SK-N-SH (cell line): Measurements from ENCODE around the gene KCNK16. TPM values are rescaled to one million over a fixed set of nuclear protein-coding genes. Genes with fewer than 3 reads are reported as not detected.
"Not testable (repeated sequence)": the region's sequence is repeated elsewhere in the genome, so short reads cannot be mapped to it uniquely, and the experiment has no call there.

Experiments
- CTCF ChIA-PET: fragments of 300-600, 350-600 bp; formaldehyde crosslinking; extraction: SDS; loops from one replicate; lab custom pipeline; 2021; lab: Yijun Ruan, JAX
- POLR2A ChIA-PET: fragments of 350-600 bp; sonication (Branson Sonifier 250); formaldehyde crosslinking; extraction: SDS; loops from one replicate; lab custom pipeline; 2020; ENCODE audit warnings: antibody characterized with exemption, inconsistent platforms; lab: Yijun Ruan, JAX
- DNase-seq: peaks from one replicate; pipeline ENCODE4 v3.0.0; 2012
- H2AFZ ChIP-seq: fragments of 200-600 bp; sonication (generic); 2 replicates; pipeline ENCODE4 v1.8.1; 2016; ENCODE audit warnings: antibody characterized with exemption, mild to moderate bottlenecking, low read depth
- H3F3A ChIP-seq: fragments of 200-600 bp; sonication (generic); replicated peaks from 2 replicates; pipeline ENCODE3; 2016; ENCODE audit warnings: antibody characterized with exemption, mild to moderate bottlenecking; ENCODE audit not compliant: insufficient read depth
- H3K27ac ChIP-seq, 2 experiments: fragments of 200-500 bp in 1 of 2; fragments of 200-600 bp in 1 of 2; sonication (Bioruptor generic) in 1 of 2; sonication (generic), shearing (Covaris generic) in 1 of 2; 2 replicates each; pipeline versions ENCODE4 v1.5.1 to v1.6.1; 2014 to 2016; ENCODE audit warnings: low read depth in 2 of 2, inconsistent platforms in 1 of 2, low read length in 1 of 2, mild to moderate bottlenecking in 1 of 2, mixed read lengths in 1 of 2
- H3K27me3 ChIP-seq: fragments of 200-600 bp; sonication (generic), shearing (Covaris generic); 2 replicates; pipeline ENCODE4 v1.6.1; 2016; ENCODE audit warnings: mixed run types; ENCODE audit not compliant: insufficient read depth
- H3K36me3 ChIP-seq, 2 experiments: fragments of 200-500 bp in 1 of 2; fragments of 200-600 bp in 1 of 2; sonication (Bioruptor generic) in 1 of 2; sonication (generic) in 1 of 2; replicated peaks in 1 of 2; 2 replicates each; pipeline versions ENCODE3 to v1.5.1; 2014 to 2016; ENCODE audit warnings: low read length in 1 of 2, mild to moderate bottlenecking in 1 of 2; ENCODE audit not compliant: insufficient read depth in 2 of 2, control insufficient read depth in 1 of 2
- H3K4me1 ChIP-seq, 2 experiments: fragments of 200-500 bp in 1 of 2; fragments of 200-600 bp in 1 of 2; sonication (Bioruptor generic) in 1 of 2; sonication (generic), shearing (Covaris generic) in 1 of 2; 2 replicates each; pipeline versions ENCODE4 v1.5.1 to v1.6.1; 2014 to 2016; ENCODE audit warnings: low read depth in 1 of 2, low read length in 1 of 2, mixed run types in 1 of 2; ENCODE audit not compliant: insufficient read depth in 2 of 2, control insufficient read depth in 1 of 2
- H3K4me2 ChIP-seq: fragments of 200-600 bp; sonication (generic), shearing (Covaris generic); 2 replicates; pipeline ENCODE4 v1.6.1; 2017; ENCODE audit warnings: mixed run types
- H3K4me3 ChIP-seq, 2 experiments: fragments of 200-500 bp in 1 of 2; fragments of 200-600 bp in 1 of 2; sonication (Bioruptor generic) in 1 of 2; sonication (generic), shearing (Covaris generic) in 1 of 2; 2 replicates each; pipeline versions ENCODE4 v1.5.1 to v1.8.1; 2014 to 2016; ENCODE audit warnings: low read depth in 2 of 2, inconsistent platforms in 1 of 2, low read length in 1 of 2, mild to moderate bottlenecking in 1 of 2, mixed read lengths in 1 of 2, moderate library complexity in 1 of 2
- H3K79me2 ChIP-seq: fragments of 200-600 bp; sonication (generic); 2 replicates; pipeline ENCODE4 v1.8.1; 2017; ENCODE audit warnings: mild to moderate bottlenecking; ENCODE audit not compliant: insufficient read depth
- H3K9ac ChIP-seq: fragments of 200-600 bp; sonication (generic); 2 replicates; pipeline ENCODE4 v1.6.1; 2017; ENCODE audit warnings: mixed run types
- H3K9me2 ChIP-seq: fragments of 200-600 bp; sonication (generic); 2 replicates; pipeline ENCODE4 v1.6.1; 2017; ENCODE audit warnings: mixed run types
- H3K9me3 ChIP-seq: fragments of 200-600 bp; sonication (generic); 2 replicates; pipeline ENCODE4 v1.6.1; 2017; ENCODE audit warnings: mixed run types, mild to moderate bottlenecking, moderate library complexity
- H4K20me1 ChIP-seq: fragments of 200-600 bp; sonication (generic); 2 replicates; pipeline ENCODE4 v1.6.1; 2017; ENCODE audit warnings: mild to moderate bottlenecking, mixed run types; ENCODE audit not compliant: insufficient read depth
- CHD2 ChIP-seq: fragments of 150-350 bp; IDR thresholded peaks from 2 replicates; pipeline ENCODE4 v1.6.1; 2018; ENCODE audit warnings: low read length; ENCODE audit not compliant: partially characterized antibody
- ELF1 ChIP-seq: IDR thresholded peaks from 2 replicates; pipeline ENCODE4 v1.4.0; 2012
- EP300 ChIP-seq, 2 experiments: IDR thresholded peaks; 2 replicates each; pipeline versions ENCODE4 v1.4.0 to v1.6.1; 2012; ENCODE audit warnings: borderline replicate concordance in 1 of 2, low read depth in 1 of 2, low read length in 1 of 2
- FOXM1 ChIP-seq: IDR thresholded peaks from 2 replicates; pipeline ENCODE4 v1.4.0; 2012; ENCODE audit warnings: low read depth, mild to moderate bottlenecking
- JUND ChIP-seq: IDR thresholded peaks from 2 replicates; pipeline ENCODE4 v1.4.0; 2012
- MXI1 ChIP-seq: IDR thresholded peaks from 2 replicates; pipeline ENCODE4 v1.6.1; 2012; ENCODE audit warnings: mild to moderate bottlenecking, low read depth, low read length, improper control_type of control experiment
- NFIC ChIP-seq: IDR thresholded peaks from 2 replicates; pipeline ENCODE4 v1.4.0; 2012; ENCODE audit warnings: borderline replicate concordance
- POLR2AphosphoS5 ChIP-seq: IDR thresholded peaks from 2 replicates; pipeline ENCODE4 v1.6.1; 2012; ENCODE audit warnings: low read depth, low read length
- RAD21 ChIP-seq: IDR thresholded peaks from 2 replicates; pipeline ENCODE4 v1.6.1; 2012; ENCODE audit warnings: mild to moderate bottlenecking, low read length
- RCOR1 ChIP-seq: fragments of 150-350 bp; IDR thresholded peaks from 2 replicates; pipeline ENCODE4 v1.6.1; 2017; ENCODE audit warnings: antibody characterized with exemption, low read length
- RFX5 ChIP-seq: IDR thresholded peaks from 2 replicates; pipeline ENCODE4 v1.6.1; 2012; ENCODE audit warnings: mild to moderate bottlenecking, improper control_type of control experiment, low read length
- RXRA ChIP-seq: IDR thresholded peaks from 2 replicates; pipeline ENCODE4 v1.4.0; 2012; ENCODE audit warnings: low read depth, mild to moderate bottlenecking, borderline replicate concordance
- SMC3 ChIP-seq: IDR thresholded peaks from 2 replicates; pipeline ENCODE4 v1.6.1; 2012; ENCODE audit warnings: low read depth, low read length, improper control_type of control experiment
- TAF1 ChIP-seq: IDR thresholded peaks from 2 replicates; pipeline ENCODE4 v1.6.1; 2012; ENCODE audit warnings: low read depth, mild to moderate bottlenecking, low read length, moderate library complexity, borderline replicate concordance
- YY1 ChIP-seq: IDR thresholded peaks from 2 replicates; pipeline ENCODE4 v1.4.0; 2012; ENCODE audit warnings: low read depth, mild to moderate bottlenecking
- WGBS: methylation state at CpG from one replicate; pipeline ENCODE4 v1.1.6; 2017; ENCODE audit warnings: low lambda C conversion rate; 5-methylcytosine and 5-hydroxymethylcytosine counted together
- polyA plus RNA-seq, 3 experiments: library from polyadenylated mRNA; depleted of rRNA; stranded (reverse); fragments of >200 nt; gene quantifications; 2 replicates each; pipeline ENCODE4 v1.2.3, GENCODE V29; 2012
- TF ChIP-seq, protein P1 (sequence below): IDR thresholded peaks from 2 replicates; pipeline ENCODE4 v1.6.1; 2012; ENCODE audit warnings: mild to moderate bottlenecking, low read depth, low read length, moderate library complexity
- TF ChIP-seq, protein P2 (sequence below): IDR thresholded peaks from 2 replicates; pipeline ENCODE4 v1.4.0; 2012; ENCODE audit warnings: low read depth, borderline replicate concordance
- TF ChIP-seq, protein P3 (sequence below): IDR thresholded peaks from 2 replicates; pipeline ENCODE4 v1.4.0; 2012; ENCODE audit warnings: low read depth, borderline replicate concordance
- TF ChIP-seq, protein P4 (sequence below): IDR thresholded peaks from 2 replicates; pipeline ENCODE4; 2012
- TF ChIP-seq, protein P5 (sequence below): fragments of 150-350 bp; IDR thresholded peaks from 2 replicates; pipeline ENCODE4 v1.6.1; 2017; ENCODE audit warnings: antibody characterized with exemption, low read length, low read depth, borderline replicate concordance

KCNK16 gene
- polyA plus RNA-seq, 1 of the 3 experiments (the other 2 are of a cell fraction): not detected

DNA sequence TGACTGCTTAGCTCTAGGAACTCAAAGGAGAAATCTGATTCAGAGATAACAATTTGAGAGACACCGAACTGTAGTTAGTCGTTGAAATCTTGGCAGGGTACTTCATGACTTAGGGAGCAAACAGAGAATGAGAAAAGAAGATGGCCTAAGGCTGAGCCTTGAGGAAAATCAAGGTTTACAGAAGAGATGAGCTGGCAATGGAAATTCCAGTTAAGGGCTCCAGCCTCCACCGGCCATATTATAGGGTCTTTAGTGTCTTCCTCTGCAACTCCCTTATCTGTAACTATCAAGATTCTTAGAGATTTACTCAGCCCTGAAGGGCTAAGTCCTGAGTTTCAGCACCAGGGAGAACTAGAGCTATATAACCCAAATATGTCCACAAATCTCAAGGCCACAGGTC, 34.9 kb downstream of the KCNK16 start:
- no peaks in the 10 kb centered on the region for H3K36me3 ChIP-seq
- CTCF ChIA-PET: interaction anchor here (0.8 to 1.5 kb wide), 2 partner anchors 58 to 121 kb away, joined by 3 to 4 read pairs; no protein-coding TSS in a partner anchor
- DNase-seq: no peak
- WGBS: 42% methylated on average over 3 of the region's 3 CpGs
- H3K9ac ChIP-seq: no peak overlapping the region
- no peaks in the 10 kb centered on the region for H3K27me3 ChIP-seq
- no peaks in the 10 kb centered on the region for H3K4me1 ChIP-seq
- no peaks in the 10 kb centered on the region for H3K9me3 ChIP-seq
- H3K4me2 ChIP-seq: no peak overlapping the region
- no peaks in the 10 kb centered on the region for H3F3A ChIP-seq
- H2AFZ ChIP-seq: no peak overlapping the region
- H4K20me1 ChIP-seq: no peaks in the 10 kb centered on the region
- H3K79me2 ChIP-seq: no peaks in the 10 kb centered on the region
- H3K4me3 ChIP-seq: no peak overlapping the region
- no peak overlapping the region for H3K27ac ChIP-seq
- TF ChIP-seq ELF1: no peak
- no peak for TF ChIP-seq MXI1
- TF ChIP-seq YY1: no peak
- TF ChIP-seq, protein P1, sequence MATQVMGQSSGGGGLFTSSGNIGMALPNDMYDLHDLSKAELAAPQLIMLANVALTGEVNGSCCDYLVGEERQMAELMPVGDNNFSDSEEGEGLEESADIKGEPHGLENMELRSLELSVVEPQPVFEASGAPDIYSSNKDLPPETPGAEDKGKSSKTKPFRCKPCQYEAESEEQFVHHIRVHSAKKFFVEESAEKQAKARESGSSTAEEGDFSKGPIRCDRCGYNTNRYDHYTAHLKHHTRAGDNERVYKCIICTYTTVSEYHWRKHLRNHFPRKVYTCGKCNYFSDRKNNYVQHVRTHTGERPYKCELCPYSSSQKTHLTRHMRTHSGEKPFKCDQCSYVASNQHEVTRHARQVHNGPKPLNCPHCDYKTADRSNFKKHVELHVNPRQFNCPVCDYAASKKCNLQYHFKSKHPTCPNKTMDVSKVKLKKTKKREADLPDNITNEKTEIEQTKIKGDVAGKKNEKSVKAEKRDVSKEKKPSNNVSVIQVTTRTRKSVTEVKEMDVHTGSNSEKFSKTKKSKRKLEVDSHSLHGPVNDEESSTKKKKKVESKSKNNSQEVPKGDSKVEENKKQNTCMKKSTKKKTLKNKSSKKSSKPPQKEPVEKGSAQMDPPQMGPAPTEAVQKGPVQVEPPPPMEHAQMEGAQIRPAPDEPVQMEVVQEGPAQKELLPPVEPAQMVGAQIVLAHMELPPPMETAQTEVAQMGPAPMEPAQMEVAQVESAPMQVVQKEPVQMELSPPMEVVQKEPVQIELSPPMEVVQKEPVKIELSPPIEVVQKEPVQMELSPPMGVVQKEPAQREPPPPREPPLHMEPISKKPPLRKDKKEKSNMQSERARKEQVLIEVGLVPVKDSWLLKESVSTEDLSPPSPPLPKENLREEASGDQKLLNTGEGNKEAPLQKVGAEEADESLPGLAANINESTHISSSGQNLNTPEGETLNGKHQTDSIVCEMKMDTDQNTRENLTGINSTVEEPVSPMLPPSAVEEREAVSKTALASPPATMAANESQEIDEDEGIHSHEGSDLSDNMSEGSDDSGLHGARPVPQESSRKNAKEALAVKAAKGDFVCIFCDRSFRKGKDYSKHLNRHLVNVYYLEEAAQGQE: no peak
- no peak for TF ChIP-seq JUND
- no peak for TF ChIP-seq POLR2AphosphoS5
- TF ChIP-seq, protein P2, sequence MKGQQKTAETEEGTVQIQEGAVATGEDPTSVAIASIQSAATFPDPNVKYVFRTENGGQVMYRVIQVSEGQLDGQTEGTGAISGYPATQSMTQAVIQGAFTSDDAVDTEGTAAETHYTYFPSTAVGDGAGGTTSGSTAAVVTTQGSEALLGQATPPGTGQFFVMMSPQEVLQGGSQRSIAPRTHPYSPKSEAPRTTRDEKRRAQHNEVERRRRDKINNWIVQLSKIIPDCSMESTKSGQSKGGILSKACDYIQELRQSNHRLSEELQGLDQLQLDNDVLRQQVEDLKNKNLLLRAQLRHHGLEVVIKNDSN: no peak
- TF ChIP-seq TAF1: no peak
- TF ChIP-seq RAD21: no peak
- no peak for TF ChIP-seq SMC3
- TF ChIP-seq, protein P3, sequence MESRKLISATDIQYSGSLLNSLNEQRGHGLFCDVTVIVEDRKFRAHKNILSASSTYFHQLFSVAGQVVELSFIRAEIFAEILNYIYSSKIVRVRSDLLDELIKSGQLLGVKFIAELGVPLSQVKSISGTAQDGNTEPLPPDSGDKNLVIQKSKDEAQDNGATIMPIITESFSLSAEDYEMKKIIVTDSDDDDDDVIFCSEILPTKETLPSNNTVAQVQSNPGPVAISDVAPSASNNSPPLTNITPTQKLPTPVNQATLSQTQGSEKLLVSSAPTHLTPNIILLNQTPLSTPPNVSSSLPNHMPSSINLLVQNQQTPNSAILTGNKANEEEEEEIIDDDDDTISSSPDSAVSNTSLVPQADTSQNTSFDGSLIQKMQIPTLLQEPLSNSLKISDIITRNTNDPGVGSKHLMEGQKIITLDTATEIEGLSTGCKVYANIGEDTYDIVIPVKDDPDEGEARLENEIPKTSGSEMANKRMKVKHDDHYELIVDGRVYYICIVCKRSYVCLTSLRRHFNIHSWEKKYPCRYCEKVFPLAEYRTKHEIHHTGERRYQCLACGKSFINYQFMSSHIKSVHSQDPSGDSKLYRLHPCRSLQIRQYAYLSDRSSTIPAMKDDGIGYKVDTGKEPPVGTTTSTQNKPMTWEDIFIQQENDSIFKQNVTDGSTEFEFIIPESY: no peak
- TF ChIP-seq EP300 (IDR thresholded peaks at IDR 0.05; ENCODE audit: borderline replicate concordance in 1 of 2, low read depth in 1 of 2, low read length in 1 of 2): no peak
- TF ChIP-seq, protein P4, sequence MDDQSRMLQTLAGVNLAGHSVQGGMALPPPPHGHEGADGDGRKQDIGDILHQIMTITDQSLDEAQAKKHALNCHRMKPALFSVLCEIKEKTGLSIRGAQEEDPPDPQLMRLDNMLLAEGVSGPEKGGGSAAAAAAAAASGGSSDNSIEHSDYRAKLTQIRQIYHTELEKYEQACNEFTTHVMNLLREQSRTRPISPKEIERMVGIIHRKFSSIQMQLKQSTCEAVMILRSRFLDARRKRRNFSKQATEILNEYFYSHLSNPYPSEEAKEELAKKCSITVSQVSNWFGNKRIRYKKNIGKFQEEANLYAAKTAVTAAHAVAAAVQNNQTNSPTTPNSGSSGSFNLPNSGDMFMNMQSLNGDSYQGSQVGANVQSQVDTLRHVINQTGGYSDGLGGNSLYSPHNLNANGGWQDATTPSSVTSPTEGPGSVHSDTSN: no peak
- TF ChIP-seq, protein P5, sequence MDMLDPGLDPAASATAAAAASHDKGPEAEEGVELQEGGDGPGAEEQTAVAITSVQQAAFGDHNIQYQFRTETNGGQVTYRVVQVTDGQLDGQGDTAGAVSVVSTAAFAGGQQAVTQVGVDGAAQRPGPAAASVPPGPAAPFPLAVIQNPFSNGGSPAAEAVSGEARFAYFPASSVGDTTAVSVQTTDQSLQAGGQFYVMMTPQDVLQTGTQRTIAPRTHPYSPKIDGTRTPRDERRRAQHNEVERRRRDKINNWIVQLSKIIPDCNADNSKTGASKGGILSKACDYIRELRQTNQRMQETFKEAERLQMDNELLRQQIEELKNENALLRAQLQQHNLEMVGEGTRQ: no peak
- no peak for TF ChIP-seq RFX5
- no peak for TF ChIP-seq NFIC
- TF ChIP-seq RXRA: no peak
- no peak for TF ChIP-seq CHD2
- no peak for TF ChIP-seq RCOR1
- no peak for TF ChIP-seq FOXM1
- TF ChIP-seq, all 33 proteins: peak for 0
- no peaks in the 10 kb centered on the region for H3K9me2 ChIP-seq
- POLR2A ChIA-PET: no interaction called here

DNA sequence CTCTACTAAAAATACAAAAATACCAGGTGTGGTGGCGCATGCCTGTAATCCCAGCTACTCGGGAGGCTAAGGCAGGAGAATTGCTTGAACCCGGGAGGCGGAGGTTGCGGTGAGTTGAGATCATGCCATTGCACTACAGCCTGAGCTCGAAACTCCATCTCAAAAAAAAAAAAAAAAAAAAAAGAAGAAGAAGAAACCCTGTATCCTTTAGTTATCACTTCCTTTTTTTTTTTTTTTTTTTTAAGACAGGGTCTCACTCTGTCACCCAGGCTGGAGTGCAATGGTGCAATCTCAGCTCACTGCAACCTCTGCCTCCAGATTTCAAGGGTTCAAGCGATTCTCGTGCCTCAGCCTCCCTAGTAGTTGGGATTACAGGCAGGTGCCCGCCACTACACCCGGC, 35.9 kb downstream of the KCNK16 start:
- H3K4me3 ChIP-seq, H3K79me2 ChIP-seq, DNase-seq, H3K36me3 ChIP-seq, H2AFZ ChIP-seq, H3K27ac ChIP-seq, POLR2A ChIA-PET, H3K4me2 ChIP-seq, H3K4me1 ChIP-seq, H3K27me3 ChIP-seq, H3F3A ChIP-seq, H4K20me1 ChIP-seq, H3K9me3 ChIP-seq, H3K9me2 ChIP-seq, H3K9ac ChIP-seq: not testable (repeated sequence)
- WGBS: 33% methylated on average over 10 of the region's 10 CpGs
- CTCF ChIA-PET: interaction anchor here (1.8 kb wide), 1 partner anchor 16 kb away, joined by 11 read pairs; no protein-coding TSS in a partner anchor
